PC-9 (cell line): ENCODE measurements around the gene PXDN.

Source experiments
- EZH2 ChIP-seq: fragments of 200-600 bp; sonication (generic); IDR thresholded peaks from 2 replicates; pipeline ENCODE4 v1.8.0; 2017; ENCODE audit warnings: antibody characterized with exemption, low read depth
- TF ChIP-seq, protein P1 (sequence below): fragments of 200-600 bp; sonication (generic); conservative IDR thresholded peaks from 2 replicates; pipeline ENCODE4 v1.6.1; 2017; ENCODE audit warnings: mixed run types, antibody characterized with exemption, mild to moderate bottlenecking, moderate library complexity

DNA sequence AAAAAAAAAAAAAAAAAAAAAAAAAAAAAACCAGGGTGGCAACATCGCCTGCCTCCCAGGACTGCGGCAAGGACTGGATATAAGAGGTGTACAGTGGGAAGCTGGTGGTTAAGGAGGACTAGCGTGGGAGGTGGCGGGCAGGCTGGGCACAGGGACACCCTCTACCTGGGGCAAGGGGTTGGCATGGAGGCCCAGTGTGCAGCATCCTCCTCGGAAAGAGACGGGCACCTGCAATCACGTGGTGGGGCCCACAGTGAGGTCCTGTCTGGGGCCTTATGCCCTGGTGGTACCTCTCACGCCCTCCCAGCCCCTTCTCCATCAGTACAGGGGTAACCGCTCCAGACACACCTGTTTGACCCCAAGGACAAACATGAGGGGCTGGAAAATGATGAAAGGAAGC, 27.9 kb downstream of the PXDN start:
- TF ChIP-seq, protein P1, sequence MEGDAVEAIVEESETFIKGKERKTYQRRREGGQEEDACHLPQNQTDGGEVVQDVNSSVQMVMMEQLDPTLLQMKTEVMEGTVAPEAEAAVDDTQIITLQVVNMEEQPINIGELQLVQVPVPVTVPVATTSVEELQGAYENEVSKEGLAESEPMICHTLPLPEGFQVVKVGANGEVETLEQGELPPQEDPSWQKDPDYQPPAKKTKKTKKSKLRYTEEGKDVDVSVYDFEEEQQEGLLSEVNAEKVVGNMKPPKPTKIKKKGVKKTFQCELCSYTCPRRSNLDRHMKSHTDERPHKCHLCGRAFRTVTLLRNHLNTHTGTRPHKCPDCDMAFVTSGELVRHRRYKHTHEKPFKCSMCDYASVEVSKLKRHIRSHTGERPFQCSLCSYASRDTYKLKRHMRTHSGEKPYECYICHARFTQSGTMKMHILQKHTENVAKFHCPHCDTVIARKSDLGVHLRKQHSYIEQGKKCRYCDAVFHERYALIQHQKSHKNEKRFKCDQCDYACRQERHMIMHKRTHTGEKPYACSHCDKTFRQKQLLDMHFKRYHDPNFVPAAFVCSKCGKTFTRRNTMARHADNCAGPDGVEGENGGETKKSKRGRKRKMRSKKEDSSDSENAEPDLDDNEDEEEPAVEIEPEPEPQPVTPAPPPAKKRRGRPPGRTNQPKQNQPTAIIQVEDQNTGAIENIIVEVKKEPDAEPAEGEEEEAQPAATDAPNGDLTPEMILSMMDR, result no peak
- no peak for TF ChIP-seq EZH2
